HG03565 (cell line): Measurements from ENCODE around the gene GPN1.
A peak's percentile ranks its signal among the peaks of the same experiment; 100 is the strongest.
"Not testable (repeated sequence)": the region's sequence is repeated elsewhere in the genome, so short reads cannot be mapped to it uniquely, and the experiment has no call there.

Experiments used
- ATAC-seq: cut with Tn5 transposase; IDR thresholded peaks from one replicate; pipeline ENCODE4 v1.9.1; 2021; ENCODE audit warnings: mild to moderate bottlenecking, moderate library complexity; ENCODE audit not compliant: unreplicated experiment

Gene GPN1

GRCh38 chr2:27664622-27665363 is 35.9 kb downstream of the GPN1 start:
- no peak for ATAC-seq

GRCh38 chr2:27667446-27667845 is 38.6 kb downstream of the GPN1 start:
- ATAC-seq: no peak

GRCh38 chr2:27671235-27671634 is 42.4 kb downstream of the GPN1 start:
- no peak for ATAC-seq

GRCh38 chr2:27672723-27673486 is 44.1 kb downstream of the GPN1 start:
- no peak for ATAC-seq

GRCh38 chr2:27680571-27680970 is 51.7 kb downstream of the GPN1 start:
- no peak for ATAC-seq

GRCh38 chr2:27681841-27682240 is 53.0 kb downstream of the GPN1 start:
- no peak for ATAC-seq

GRCh38 chr2:27682334-27682771 is 53.5 kb downstream of the GPN1 start:
- ATAC-seq: not testable (repeated sequence)

GRCh38 chr2:27683390-27684071 is 54.7 kb downstream of the GPN1 start:
- peak; percentile 59 for ATAC-seq

- ATAC-seq: not testable (repeated sequence)
These were observed 56.2 kb downstream of the GPN1 start for GRCh38 chr2:27685006-27685405.

- no peak for ATAC-seq
These were observed 56.7 kb downstream of the GPN1 start for GRCh38 chr2:27685577-27685976.

- ATAC-seq: no peak
These were observed 58.4 kb downstream of the GPN1 start for GRCh38 chr2:27687232-27687631.

GRCh38 chr2:27689424-27689823 is 60.6 kb downstream of the GPN1 start:
- no peak for ATAC-seq

GRCh38 chr2:27690052-27690451 is 61.2 kb downstream of the GPN1 start:
- ATAC-seq: no peak

- ATAC-seq: no peak
These were observed 68.8 kb downstream of the GPN1 start for GRCh38 chr2:27697660-27698059.
